ENCODE measurements around the gene PRKCA.

The PRKCA gene

DNA sequence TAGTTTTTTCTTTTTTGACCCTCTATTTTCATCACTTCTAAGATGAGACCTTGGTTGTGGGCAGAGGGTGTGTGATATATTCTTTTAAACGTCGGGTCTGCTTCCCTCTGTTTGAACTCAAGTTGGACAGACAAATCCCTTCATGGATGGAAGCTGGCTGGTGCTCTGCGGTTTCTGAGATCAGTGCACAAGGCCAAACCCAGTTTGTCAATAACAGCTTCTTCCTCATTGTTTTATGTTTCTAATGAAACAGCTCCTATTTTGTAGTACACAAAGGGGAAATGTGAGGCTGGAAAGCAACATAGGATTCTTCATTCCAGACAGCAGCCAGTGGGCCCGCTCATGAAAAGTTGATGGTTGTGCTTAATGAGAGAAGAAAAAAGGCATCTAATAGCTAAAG lies 159.6 kb downstream of the PRKCA start:
- TF ChIP-seq, protein P1, sequence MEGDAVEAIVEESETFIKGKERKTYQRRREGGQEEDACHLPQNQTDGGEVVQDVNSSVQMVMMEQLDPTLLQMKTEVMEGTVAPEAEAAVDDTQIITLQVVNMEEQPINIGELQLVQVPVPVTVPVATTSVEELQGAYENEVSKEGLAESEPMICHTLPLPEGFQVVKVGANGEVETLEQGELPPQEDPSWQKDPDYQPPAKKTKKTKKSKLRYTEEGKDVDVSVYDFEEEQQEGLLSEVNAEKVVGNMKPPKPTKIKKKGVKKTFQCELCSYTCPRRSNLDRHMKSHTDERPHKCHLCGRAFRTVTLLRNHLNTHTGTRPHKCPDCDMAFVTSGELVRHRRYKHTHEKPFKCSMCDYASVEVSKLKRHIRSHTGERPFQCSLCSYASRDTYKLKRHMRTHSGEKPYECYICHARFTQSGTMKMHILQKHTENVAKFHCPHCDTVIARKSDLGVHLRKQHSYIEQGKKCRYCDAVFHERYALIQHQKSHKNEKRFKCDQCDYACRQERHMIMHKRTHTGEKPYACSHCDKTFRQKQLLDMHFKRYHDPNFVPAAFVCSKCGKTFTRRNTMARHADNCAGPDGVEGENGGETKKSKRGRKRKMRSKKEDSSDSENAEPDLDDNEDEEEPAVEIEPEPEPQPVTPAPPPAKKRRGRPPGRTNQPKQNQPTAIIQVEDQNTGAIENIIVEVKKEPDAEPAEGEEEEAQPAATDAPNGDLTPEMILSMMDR (conservative IDR thresholded peaks at IDR 0.05; ENCODE audit: low read length) = no peak
- no peak for DNase-seq (ENCODE audit: low read depth)
- no peak overlapping the region for H3K4me3 ChIP-seq (ENCODE audit: low read length)

DNA sequence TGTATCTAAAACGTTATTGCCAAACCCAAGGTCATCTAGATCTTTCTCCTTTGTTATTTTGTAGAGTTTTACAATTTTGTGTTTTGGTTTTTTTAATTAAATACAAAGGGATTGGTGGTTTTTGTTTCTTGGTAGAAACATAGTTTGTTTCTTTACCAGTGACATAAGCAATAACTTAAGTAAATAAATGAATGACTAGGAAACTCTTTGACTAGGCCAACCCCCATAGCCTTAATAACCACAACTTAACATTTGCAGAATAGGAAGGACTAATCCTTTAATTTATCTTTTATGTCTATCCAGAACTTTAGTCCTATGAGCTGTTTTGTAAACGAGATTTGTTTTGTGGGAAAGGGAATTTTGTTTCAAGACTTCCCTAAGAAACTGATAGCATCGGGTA lies 162.5 kb downstream of the PRKCA start:
- no peak for DNase-seq (ENCODE audit: low read depth)
- TF ChIP-seq, protein P1 (conservative IDR thresholded peaks at IDR 0.05; ENCODE audit: low read length) = no peak
- H3K4me3 ChIP-seq (ENCODE audit: low read length) = no peak overlapping the region

DNA sequence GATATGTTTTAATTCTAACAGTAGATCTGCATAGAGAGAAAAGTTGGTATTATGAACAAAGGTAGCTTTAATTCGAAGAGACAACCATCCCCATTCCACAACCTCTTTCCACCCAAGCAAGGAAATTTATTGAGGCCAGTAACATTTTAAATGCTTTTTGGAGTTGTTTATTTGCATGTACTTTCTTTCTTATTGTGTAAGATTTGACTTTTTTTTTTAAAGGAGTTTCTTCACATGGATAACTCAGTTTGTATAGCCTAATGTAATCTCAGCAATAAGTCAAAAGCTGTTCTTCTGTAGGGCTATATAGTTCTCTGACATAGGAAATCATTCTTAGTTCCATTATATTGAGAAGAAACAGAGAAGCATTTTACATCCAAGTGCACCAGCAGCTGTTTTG lies 163.3 kb downstream of the PRKCA start:
- TF ChIP-seq, protein P1 (conservative IDR thresholded peaks at IDR 0.05; ENCODE audit: low read length) = no peak

DNA sequence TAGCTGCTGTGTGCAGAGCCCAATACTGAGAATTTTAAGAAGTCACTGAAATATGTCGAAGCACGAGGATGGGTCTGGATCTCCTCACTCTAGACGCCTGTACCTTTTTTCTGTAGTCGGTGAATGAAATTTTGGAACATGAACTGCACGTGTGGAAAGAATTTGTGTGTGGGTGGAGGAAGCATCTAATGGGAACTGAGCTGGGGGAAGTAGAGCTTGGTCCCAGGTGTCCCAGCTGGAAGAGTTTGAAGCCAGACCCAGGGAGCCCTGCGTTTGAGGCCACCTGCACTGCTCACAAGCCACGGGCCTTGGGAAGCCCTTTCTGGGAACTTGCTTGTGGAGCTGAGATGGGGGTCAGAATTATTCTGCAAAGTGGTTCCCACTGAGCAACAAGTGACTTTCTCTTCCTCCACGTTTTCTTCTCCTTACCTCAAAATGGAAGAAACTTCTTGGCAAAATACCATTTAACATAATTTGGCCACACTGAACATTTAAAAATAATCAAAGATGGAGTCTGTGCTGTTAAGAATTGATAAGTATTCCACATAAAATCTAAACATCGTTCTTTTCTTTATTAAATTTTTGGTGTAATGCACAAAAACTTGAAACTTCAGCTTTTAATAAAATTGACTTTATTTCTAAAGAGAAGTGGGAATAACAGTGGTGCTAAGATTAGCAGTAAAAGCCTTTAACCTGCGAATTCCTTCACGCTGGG lies 163.8 kb downstream of the PRKCA start:
- H3K4me3 ChIP-seq (ENCODE audit: low read length) = peak overlapping the region; percentile 37
- DNase-seq (ENCODE audit: low read depth) = no peak
- TF ChIP-seq, protein P1 (conservative IDR thresholded peaks at IDR 0.05; ENCODE audit: low read length) = no peak

More for the DNA sequence above, 163.3 kb downstream of the PRKCA start:
- no peak for DNase-seq (ENCODE audit: low read depth)
- no peak overlapping the region for H3K4me3 ChIP-seq (ENCODE audit: low read length)

DNA sequence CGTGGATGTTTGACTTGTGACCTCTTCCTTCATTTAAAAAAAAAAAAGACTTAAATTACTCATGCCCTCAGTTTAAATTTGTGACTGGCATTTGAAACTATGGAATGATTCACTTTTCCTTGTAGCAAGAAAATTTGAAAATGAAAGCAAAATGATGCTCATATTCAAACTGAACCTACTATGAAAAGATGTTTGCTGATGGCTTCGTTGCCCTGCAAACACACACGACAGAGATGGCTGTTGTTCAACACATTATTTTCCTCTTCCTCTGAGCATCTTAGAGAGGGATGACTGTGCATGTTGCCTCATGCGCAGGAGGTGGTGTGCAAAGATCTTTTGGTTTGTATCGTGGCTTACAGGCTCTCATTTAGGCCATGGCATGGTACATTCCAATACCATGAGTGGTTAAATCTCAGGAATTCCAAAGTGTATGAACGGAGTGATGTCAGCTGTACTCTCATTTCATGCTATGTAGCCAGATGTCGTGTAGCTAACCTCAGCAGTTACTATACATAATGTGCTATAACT lies 164.5 kb downstream of the PRKCA start:
- peak; percentile 100 for DNase-seq (ENCODE audit: low read depth)
- TF ChIP-seq, protein P1 (conservative IDR thresholded peaks at IDR 0.05; ENCODE audit: low read length) = no peak
- H3K4me3 ChIP-seq (ENCODE audit: low read length) = peak overlapping the region; percentile 37

DNA sequence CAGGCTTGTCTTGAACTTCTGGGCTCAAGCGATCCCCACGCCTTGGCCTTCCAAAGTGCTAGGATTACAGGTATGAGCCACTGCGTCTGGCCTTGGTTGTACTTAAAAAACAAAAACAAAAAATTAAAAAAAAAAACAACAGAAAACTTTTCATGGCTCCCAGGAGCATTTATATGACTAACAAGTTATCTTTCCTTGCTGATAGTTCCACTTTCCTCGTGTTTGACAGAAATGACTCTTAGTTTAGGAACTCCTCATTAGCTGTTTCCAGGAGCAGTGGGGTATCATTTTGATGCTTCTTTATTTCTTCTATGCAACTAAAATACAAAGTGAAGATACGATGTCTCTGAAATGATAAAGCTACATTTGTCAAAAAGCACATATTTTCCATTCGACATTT lies 165.4 kb downstream of the PRKCA start:
- DNase-seq (ENCODE audit: low read depth) = peak; percentile 30
- no peak overlapping the region for H3K4me3 ChIP-seq (ENCODE audit: low read length)
- TF ChIP-seq, protein P1 (conservative IDR thresholded peaks at IDR 0.05; ENCODE audit: low read length) = no peak
